Measurements from ENCODE around the gene KAZN. TPM values are rescaled to one million over a fixed set of nuclear protein-coding genes. Genes with fewer than 3 reads are reported as not detected.

The KAZN gene
- total and polyA plus RNA-seq, 11 donors, result 0.65 to 6.5 (median 2.3) TPM

- Histone ChIP-seq H3K4me3 (no peak overlapping the region), H3K4me1 (no peaks in the 10 kb centered on the region), H3K27me3 (peaks cover 0 to 14% (median 0%) of the 10 kb centered on the region in 9 donors), H3K9me3 (no peaks in the 10 kb centered on the region), H3K27ac (no peak overlapping the region), H3K36me3 (no peaks in the 10 kb centered on the region)
- WGBS, 4 donors, result 92 to 94% (median 93%) methylated on average over 13 of the region's 13 CpGs
- no peak for DNase-seq
- no peak for TF ChIP-seq POLR2A (IDR thresholded peaks at IDR 0.05)
- no peak for TF ChIP-seq CTCF (IDR thresholded peaks at IDR 0.05)
- intact Hi-C loops (cut with DNase I), result loop anchor here in 1 of 10 donors (10.0 kb wide), 1 partner anchor 119 kb away; no protein-coding TSS in a partner anchor
- no peak for ATAC-seq
Measured at GRCh38 chr1:14903922-14904321, 305.4 kb downstream of the KAZN start.

- Histone ChIP-seq H3K4me1 (peaks cover 0 to 8% (median 0%) of the 10 kb centered on the region in 12 donors), H3K27ac (no peak overlapping the region), H3K4me3 (no peak overlapping the region), H3K27me3 (no peaks in the 10 kb centered on the region), H3K9me3 (no peaks in the 10 kb centered on the region), H3K36me3 (no peaks in the 10 kb centered on the region)
- no peak for TF ChIP-seq POLR2A (IDR thresholded peaks at IDR 0.05)
- TF ChIP-seq CTCF (IDR thresholded peaks at IDR 0.05), result no peak
- 94 to 100% (median 96%) methylated on average over 6 of the region's 6 CpGs for WGBS, 4 donors
- ATAC-seq, result no peak
- no peak for DNase-seq
- intact Hi-C loops (cut with DNase I), result loop anchor here in 1 of 10 donors (10.0 kb wide), 1 partner anchor 122 kb away; no protein-coding TSS in a partner anchor
Measured at GRCh38 chr1:14906665-14907064, 308.2 kb downstream of the KAZN start.

GRCh38 chr1:14907416-14907815 is 308.9 kb downstream of the KAZN start:
- 87 to 94% (median 90%) methylated on average over 5 of the region's 5 CpGs for WGBS, 4 donors
- H3K27ac ChIP-seq, result no peak overlapping the region
- H3K4me1 ChIP-seq, result peaks cover 0 to 8% (median 0%) of the 10 kb centered on the region in 12 donors
- intact Hi-C loops (cut with DNase I), result loop anchor here in 1 of 10 donors (10.0 kb wide), 1 partner anchor 123 kb away; no protein-coding TSS in a partner anchor
- DNase-seq (no peak), ATAC-seq (no peak)
- no peaks in the 10 kb centered on the region for H3K9me3 ChIP-seq
- H3K36me3 ChIP-seq, result no peaks in the 10 kb centered on the region
- no peak overlapping the region for H3K4me3 ChIP-seq
- TF ChIP-seq POLR2A (IDR thresholded peaks at IDR 0.05), result no peak
- no peak for TF ChIP-seq CTCF (IDR thresholded peaks at IDR 0.05)
- H3K27me3 ChIP-seq, result no peaks in the 10 kb centered on the region

GRCh38 chr1:14909273-14909672 is 310.8 kb downstream of the KAZN start:
- Histone ChIP-seq H3K4me3 (no peak overlapping the region), H3K27ac (no peak overlapping the region), H3K4me1 (peaks cover 0 to 8% (median 0%) of the 10 kb centered on the region in 12 donors), H3K9me3 (no peaks in the 10 kb centered on the region), H3K27me3 (no peaks in the 10 kb centered on the region), H3K36me3 (no peaks in the 10 kb centered on the region)
- DNase-seq (peak in 1 of 5 donors; percentile 15), ATAC-seq (no peak)
- 90 to 95% (median 92%) methylated on average over 5 of the region's 5 CpGs for WGBS, 4 donors
- intact Hi-C loops (cut with DNase I), result loop anchor here in 1 of 10 donors (10.0 kb wide), 1 partner anchor 124 kb away; no protein-coding TSS in a partner anchor
- no peak for TF ChIP-seq CTCF (IDR thresholded peaks at IDR 0.05)
- TF ChIP-seq POLR2A (IDR thresholded peaks at IDR 0.05), result no peak
